Measurements from ENCODE around the gene SUMO3.

SUMO3 gene

DNA sequence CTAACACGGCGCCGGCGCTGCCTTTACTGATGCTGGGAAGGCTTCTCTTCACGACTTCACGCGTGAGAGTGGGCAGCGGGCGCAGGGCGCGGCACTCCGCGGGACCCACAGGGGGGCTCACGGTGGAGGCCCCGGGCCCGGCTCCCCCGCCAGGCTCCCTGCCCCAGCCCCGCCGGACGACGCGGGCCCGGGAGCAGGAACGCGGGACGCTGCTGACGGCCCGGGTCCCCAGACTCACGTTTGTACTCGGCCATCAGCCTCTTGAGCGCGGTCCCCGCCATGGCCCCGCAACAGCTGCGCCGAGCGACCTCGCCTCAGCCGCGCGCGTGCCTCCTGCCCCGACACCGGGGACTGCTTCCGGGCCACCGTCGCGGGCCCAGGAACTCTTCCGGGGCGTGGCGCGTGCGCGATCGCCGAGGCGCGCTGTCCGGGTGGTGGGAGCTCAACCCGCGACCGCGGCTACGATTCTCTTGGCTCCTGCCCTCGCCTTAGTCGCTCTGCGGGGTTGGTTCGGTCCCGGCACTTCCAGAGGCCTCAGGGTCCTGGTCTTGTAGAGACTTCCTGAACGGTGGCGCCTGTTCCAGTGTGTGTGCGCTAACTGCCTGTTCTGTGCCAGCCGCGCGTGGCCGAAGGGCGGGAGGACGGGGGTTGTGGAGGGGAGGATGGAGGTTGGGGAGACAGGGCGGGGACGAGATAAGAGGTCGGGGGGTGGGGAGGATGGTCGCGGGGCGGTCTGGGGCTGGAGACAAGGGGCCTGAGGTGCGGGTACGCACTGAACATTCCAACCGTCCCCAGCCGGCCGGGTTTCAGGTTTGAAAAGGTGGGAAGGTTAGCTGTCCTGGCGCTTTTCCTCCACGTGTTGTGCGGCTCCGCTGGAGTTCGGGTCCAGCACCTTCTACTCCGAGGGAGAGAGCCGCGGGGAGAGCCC lies 16.1 kb downstream of the SUMO3 start, which contains the start of gene UBE2G2:
Gene UBE2G2, minus strand, starts transcription at position 353 of the 928 bp plus-strand sequence. Its CDS starts 72 bp downstream, at position 281.
- peak; percentile 75 for DNase-seq (ENCODE audit: low spot score)

GRCh38 chr21:44800971-44801467 lies 16.8 kb downstream of the SUMO3 start:
- DNase-seq (ENCODE audit: low spot score) = no peak

DNA sequence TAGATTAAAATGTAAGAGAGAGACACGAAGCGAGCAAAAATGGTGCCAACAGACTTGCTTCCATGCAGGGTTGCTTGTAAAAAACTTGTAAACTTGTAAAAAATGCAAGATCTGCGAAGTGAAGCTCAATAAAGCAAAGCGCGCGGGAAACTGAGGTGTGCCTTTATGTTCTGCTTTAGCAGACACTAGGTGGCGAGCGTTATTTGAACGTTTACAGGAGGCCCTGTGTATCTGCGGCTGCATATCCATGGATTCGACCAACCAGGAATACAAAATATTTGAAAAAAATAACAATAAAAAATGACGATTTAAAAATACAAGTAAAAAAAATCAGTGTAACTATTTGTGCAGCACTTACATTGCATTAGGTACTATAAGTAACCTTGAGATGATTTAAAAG lies 17.8 kb downstream of the SUMO3 start:
- no peak for DNase-seq (ENCODE audit: low spot score)

DNA sequence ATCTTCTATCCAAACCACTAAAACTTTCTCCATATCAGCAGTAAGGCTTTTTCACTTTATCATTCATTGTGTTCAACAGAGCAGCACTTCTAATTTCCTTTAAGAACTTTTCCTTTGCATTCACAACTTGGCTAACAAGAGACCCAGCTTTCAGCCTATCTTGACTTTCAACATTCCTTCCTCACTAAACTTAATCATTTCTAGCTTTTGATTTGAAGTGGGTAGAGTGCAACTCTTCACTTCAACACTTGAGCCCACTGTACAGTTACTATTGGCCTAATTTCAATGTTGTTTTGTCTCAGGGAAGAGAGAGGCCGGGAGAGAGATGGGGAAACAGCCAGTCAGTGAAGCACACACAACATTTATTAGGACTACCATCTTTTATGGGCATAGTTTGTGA lies 18.2 kb downstream of the SUMO3 start:
- DNase-seq (ENCODE audit: low spot score) = no peak

- DNase-seq (ENCODE audit: low spot score) = no peak
These were observed 20.1 kb downstream of the SUMO3 start for GRCh38 chr21:44797775-44798174.

- DNase-seq (ENCODE audit: low spot score) = no peak
These were observed 22.5 kb downstream of the SUMO3 start for GRCh38 chr21:44795342-44795741.

DNA sequence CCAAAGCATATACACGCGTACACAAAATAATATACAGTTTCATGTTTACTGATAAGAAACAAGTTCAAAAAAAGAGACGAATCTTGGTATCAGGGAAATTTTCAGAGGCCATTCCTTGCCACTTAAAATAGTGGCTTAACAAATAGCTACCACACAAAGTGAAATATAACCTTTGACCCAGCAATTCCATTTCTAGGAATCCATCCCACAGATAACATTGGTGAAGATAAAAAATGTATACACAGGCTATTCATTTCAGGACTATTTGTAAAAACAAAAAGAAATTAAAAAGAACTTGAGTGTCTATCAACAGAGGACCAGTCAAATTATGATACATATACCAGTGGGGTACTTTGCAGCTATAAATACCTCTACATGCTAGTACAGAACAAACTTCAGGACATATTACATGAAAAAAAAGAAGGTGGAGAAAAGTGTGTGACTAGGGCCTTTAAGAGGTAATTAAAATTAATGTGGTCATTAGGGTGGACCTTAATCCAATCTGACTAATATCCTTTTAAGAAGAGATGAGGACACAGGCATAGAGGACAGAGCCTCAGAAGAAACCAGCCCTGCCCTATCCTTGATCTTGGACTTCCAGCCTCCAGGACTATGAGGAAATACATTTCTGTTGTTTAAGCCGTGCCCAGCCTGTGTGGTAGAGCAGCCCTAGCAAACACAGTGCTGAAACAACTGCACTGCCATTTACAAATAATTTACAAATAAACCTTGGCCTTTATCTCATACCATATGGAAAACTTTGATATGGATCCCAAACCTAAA lies 24.1 kb downstream of the SUMO3 start:
- DNase-seq (ENCODE audit: low spot score) = no peak

- DNase-seq (ENCODE audit: low spot score) = peak; percentile 72
These were observed 24.9 kb downstream of the SUMO3 start for GRCh38 chr21:44792702-44793591.

DNA sequence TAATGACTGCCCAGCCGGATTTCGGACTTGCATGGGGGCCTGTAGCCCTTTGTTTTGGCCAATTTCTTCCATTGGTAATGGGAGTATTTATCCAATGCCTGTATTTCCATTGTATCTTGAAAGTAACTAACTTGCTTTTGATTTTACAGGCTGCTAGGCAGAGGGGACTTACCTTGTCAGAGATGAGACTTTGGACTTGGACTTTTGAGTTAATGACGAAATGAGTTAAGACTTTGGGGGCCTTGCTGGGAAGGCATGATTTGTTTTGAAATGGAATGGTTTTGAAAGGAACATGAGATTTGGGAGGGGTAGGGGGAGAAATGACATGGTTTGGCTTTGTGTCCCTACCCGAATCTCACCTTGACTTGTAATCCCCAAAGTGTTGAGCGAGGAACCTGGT lies 25.9 kb downstream of the SUMO3 start:
- DNase-seq (ENCODE audit: low spot score) = no peak

GRCh38 chr21:44791246-44791645 lies 26.6 kb downstream of the SUMO3 start:
- no peak for DNase-seq (ENCODE audit: low spot score)

GRCh38 chr21:44790368-44790767 lies 27.5 kb downstream of the SUMO3 start:
- DNase-seq (ENCODE audit: low spot score) = no peak

DNA sequence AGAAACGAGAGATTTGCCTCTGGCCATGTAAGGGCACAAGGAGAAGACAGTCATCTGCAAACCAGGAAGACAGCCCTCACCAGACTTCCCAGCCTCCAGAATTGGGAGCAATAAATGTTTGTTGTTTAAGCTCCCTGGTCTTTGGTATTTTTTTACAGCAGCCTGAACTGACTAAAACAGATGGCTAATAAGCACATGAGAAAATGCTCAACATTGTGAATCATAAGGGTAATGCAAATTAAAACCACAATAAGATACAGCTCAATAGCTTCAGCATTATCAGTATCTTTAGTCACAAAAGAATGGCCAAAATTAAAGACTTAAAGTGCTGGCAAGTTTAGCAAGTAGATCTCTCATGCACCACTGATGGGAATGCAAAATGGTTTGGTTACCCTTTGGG lies 28.0 kb downstream of the SUMO3 start:
- no peak for DNase-seq (ENCODE audit: low spot score)

- no peak for DNase-seq (ENCODE audit: low spot score)
These were observed 32.1 kb downstream of the SUMO3 start for GRCh38 chr21:44785620-44786335.

DNA sequence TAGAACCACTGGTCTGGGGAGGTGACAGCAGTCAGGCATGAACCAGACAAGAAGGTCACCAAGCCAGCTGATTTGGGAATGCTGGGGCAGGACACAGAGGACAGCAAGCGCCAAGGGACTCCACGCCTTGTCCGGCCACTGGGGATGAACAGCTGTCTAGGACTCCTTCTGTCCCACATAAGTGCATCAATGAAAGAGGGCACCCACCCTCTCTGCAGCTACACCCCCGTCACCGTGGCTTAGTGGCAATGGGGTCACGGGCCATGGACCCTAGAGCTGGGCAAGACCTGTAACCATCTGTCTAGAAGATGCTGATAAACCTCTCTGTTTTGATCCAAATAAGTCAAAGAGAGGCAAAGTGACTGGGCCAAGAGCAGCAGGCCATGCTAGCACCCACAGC lies 33.1 kb downstream of the SUMO3 start:
- DNase-seq (ENCODE audit: low spot score) = no peak

DNA sequence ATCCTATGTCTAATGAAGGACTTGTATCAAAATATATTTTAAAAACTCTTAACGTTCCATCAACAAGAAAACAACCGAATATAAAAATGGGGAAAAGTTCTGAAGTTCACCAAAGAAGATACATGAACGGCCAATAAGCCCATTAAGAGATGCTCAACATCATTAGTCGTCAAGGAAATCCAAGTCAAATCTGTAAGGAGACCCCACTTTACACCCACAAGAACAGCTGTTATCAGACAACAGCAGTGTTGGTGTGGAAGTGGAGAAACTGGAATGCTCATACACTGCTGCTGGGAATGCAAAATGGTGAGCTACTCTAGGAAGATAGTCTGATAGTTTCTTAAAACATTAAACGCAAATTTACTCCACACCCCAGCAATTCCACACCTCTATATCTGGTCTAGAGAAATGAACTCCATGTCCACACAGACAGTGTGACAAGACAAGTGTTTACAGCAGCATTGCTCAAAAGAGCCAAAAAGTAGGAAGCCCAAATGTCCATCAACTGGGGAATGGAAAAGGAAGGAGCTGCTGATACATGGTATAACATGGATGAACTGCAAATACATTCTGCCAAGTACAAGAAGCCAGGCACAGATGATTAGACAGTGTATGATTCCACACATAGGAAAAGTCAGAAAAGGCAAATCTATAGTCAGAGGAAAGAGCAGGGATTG lies 34.7 kb downstream of the SUMO3 start:
- no peak for DNase-seq (ENCODE audit: low spot score)

- DNase-seq (ENCODE audit: low spot score) = no peak
These were observed 36.9 kb downstream of the SUMO3 start for GRCh38 chr21:44780767-44781459.

DNA sequence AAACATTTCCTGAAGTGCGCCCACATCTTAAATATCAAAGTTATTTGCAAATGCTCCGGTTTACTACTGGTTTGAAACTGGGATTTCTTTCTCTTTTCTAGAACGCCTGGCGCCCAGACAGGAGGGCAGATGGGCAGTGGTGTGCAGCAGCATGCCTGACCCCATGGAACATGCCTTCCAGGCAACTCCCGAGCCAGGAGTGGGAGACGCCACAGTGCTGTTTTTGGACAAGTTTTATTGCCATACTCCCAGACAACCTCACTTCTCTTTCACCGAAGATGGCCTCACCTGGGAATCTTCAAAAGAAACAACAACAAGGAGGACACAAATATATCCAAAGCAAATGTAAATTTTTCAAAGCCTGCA lies 37.7 kb downstream of the SUMO3 start:
- no peak for DNase-seq (ENCODE audit: low spot score)

GRCh38 chr21:44779417-44780136 lies 38.3 kb downstream of the SUMO3 start:
- DNase-seq (ENCODE audit: low spot score) = no peak

- DNase-seq (ENCODE audit: low spot score) = no peak
These were observed 38.9 kb downstream of the SUMO3 start for GRCh38 chr21:44778983-44779382.
